Measurements from ENCODE around the gene PIN4.

Gene PIN4

GRCh38 chrX:72181178-72182125, at the start of gene PIN4:
Gene PIN4, plus strand, starts transcription at chrX:72181757. Its CDS starts 29 bp downstream, at chrX:72181786.
- no peak for TF ChIP-seq CTCF (IDR thresholded peaks at IDR 0.05; ENCODE audit: low read depth, low read length, missing control alignments)
- DNase-seq (ENCODE audit: low read depth) = peak; percentile 94
- H3K4me3 ChIP-seq (ENCODE audit: low read depth, low read length) = peak within 1 kb of the TSS; percentile 66
- in situ Hi-C loops (cut with HindIII; ENCODE audit: low sequenced_read_pairs) = no loop called here

- in situ Hi-C loops (cut with HindIII; ENCODE audit: low sequenced_read_pairs) = no loop called here
- DNase-seq (ENCODE audit: low read depth) = no peak
- peak overlapping the region; percentile 38 for H3K4me3 ChIP-seq (ENCODE audit: low read depth, low read length)
- no peak for TF ChIP-seq CTCF (IDR thresholded peaks at IDR 0.05; ENCODE audit: low read depth, low read length, missing control alignments)
Observed at GRCh38 chrX:72132456-72132855, 49.1 kb upstream of the PIN4 start.

- DNase-seq (ENCODE audit: low read depth) = no peak
- no peak for TF ChIP-seq CTCF (IDR thresholded peaks at IDR 0.05; ENCODE audit: low read depth, low read length, missing control alignments)
- no peak overlapping the region for H3K4me3 ChIP-seq (ENCODE audit: low read depth, low read length)
- in situ Hi-C loops (cut with HindIII; ENCODE audit: low sequenced_read_pairs) = no loop called here
Observed at GRCh38 chrX:72133851-72134546, 47.6 kb upstream of the PIN4 start.

- TF ChIP-seq CTCF (IDR thresholded peaks at IDR 0.05; ENCODE audit: low read depth, low read length, missing control alignments) = no peak
- no peak overlapping the region for H3K4me3 ChIP-seq (ENCODE audit: low read depth, low read length)
- no peak for DNase-seq (ENCODE audit: low read depth)
- in situ Hi-C loops (cut with HindIII; ENCODE audit: low sequenced_read_pairs) = no loop called here
Observed at GRCh38 chrX:72137846-72138495, 43.6 kb upstream of the PIN4 start.

GRCh38 chrX:72139538-72139937, 42.0 kb upstream of the PIN4 start:
- in situ Hi-C loops (cut with HindIII; ENCODE audit: low sequenced_read_pairs) = no loop called here
- H3K4me3 ChIP-seq (ENCODE audit: low read depth, low read length) = no peak overlapping the region
- no peak for TF ChIP-seq CTCF (IDR thresholded peaks at IDR 0.05; ENCODE audit: low read depth, low read length, missing control alignments)
- no peak for DNase-seq (ENCODE audit: low read depth)

GRCh38 chrX:72141372-72142004, 40.1 kb upstream of the PIN4 start:
- no peak for DNase-seq (ENCODE audit: low read depth)
- no peak overlapping the region for H3K4me3 ChIP-seq (ENCODE audit: low read depth, low read length)
- no peak for TF ChIP-seq CTCF (IDR thresholded peaks at IDR 0.05; ENCODE audit: low read depth, low read length, missing control alignments)
- in situ Hi-C loops (cut with HindIII; ENCODE audit: low sequenced_read_pairs) = no loop called here

Data from astrocyte of the cerebellum (primary cell).